Stimulated activated CD8-positive, alpha-beta memory T cell treated with anti-CD3 and anti-CD28 coated beads, Interleukin-7, amount 100 ng/mL, for 1 hour (primary cell): Measurements from ENCODE around the gene NOTUM.

Experiments
- DNase-seq, 2 donors: peaks; one replicate each; pipeline ENCODE4 v3.0.0-alpha.2; 2020; ENCODE audit warnings: low read depth in 2 of 2

Gene NOTUM

DNA sequence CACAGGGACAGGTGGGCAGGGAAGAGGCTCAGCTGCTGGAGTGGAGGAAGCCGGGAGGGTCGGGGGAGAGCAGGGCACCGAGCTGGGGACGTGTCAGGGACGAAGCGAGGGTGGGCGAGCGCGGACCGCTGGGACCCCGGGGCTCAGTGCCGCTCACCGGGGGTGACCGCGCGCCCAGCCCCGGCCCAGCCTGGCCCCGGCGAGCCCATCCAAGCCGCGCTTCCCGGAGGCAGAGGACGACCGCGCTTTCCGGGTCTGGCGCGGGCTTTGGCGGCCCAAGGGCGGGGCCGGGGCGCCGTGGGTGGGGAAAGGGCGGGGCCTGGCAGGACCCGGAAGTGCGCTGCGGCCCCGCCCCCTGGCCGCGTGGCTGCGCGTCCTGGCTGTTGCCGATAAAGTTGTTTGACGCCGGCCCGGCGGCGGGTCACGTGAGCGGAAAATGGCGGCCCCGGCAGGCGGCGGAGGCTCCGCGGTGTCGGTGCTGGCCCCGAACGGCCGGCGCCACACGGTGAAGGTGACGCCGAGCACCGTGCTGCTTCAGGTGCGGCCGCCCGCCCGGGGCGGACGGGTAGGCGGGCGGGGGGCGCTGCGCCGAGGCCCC lies 16.3 kb upstream of the NOTUM start, which contains the start of gene ASPSCR1:
ASPSCR1 (plus strand) TSS at position 419 of the 598 bp plus-strand sequence; CDS start at position 437, 18 bp downstream.
- DNase-seq: peak; percentile 78 to 81

DNA sequence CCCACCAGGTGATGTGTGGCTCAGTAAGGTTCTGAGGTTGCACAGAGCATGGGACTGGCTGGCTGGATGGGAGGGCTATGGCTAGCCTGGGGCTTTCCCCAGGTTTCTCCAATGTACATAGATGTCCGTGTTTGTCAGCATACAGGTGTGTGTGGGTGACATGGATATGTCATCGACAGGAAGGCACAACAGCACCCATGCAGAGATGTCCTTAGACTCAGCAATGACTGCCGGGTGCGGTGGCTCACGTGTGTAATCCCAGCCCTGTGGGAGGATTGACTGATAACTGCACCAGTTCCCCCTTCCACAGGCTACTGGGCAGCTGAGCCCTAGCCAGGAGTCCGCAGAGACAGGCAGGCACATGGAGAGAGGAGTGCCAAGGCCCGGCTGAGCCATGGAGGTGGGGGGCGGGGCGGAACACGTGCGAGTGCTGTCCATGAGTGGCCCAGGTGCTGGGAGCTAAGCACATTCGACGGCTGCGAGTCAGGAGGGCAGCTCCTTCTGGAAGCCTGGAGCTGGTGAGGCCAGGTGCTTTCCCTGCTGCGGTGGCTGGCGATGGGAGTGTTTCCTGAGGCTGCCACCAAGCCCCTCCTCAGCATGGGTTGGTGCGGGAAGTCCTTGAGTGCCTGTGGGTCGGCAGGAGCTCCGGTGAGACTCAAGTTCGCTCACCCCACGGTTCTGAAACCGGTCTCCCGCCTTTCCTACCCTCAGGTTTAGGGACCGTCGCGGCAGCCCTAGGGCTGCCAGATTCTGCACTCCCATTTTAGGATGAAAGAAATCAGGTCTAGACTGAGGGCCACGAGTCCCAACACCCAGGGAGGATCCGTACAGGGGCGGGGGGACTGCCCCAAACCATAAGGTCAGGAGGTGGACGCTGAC lies 15.6 kb upstream of the NOTUM start:
- DNase-seq: no peak

DNA sequence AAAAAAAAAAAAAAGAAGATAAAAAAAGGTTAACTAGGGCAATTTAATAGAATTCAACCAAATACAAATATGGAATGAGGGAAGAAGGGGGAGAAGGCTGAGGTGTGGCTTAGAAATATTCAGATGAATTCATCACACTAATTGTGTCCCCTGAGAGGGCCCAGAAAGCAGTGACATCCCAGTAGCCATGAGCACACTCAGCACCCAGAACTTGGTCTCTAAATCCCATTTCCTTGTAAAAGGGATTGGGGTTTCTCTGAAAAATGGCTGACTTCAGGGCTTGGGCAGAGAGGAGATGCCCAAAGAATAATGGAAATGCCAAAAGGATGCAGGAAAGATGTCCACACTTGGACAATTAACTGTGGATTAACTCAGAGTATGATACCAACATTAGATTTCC lies 12.4 kb upstream of the NOTUM start:
- no peak for DNase-seq

DNA sequence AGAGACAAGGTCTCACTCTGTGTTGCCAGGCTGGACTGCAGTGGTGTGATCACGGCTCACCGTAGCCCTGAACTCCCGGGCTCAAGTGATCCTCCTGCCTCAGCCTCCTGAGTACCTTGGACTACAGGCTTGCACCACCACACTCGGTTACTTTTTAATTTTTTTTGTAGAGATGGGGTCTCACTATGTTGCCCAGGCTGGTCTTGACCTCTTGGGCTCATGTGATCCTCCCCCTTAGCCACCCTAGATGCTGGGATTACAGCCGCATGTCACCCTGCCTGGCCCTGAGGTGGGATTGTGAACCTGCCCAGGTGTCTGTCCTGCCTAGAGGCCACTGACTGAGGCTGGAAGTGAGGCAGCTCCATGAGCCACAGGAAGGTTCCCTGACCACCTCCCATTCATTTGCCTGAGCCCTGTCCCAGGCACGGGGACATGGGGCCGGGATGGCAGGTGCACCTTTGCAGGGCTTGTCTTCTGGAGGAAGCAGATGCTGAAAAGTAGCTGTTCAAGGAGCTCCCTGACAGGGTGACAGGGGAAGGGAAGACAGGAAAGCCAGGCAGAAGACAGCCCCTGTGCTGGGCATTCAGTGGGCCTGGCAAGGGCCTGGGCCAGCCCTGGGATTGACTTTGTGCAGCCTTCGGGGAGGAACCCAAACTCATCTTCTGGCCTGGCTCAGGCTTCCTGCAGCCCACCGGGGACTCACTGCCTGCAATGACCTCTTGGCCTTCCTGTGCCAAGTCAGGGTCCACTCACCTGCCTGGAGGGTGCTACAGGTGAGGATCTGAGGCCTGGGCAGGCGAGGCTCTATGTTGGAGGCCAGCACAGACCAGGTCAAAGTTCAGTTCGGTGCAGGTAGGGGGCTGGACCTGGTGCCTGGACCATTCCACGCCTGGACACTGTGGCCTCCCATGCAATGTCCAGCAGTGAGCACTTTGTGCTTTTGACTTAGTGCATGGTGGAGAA lies 8.1 kb upstream of the NOTUM start:
- DNase-seq: no peak

DNA sequence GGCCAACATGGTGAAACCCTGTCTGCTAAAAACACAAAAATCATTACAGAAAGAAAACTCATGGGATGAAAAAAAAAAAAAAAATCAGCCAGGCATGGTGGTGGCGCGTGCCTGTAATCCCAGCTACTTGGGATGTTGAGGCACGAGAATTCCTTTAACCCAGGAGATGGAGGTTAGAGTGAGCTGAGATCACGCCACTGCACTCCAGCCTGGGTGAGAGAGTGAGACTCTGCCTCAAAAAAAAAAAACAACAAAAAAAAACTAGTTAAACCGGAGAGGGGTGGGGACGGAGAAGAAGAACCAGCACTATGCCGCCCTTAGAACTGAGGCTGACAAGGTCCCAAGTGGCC lies 7.4 kb upstream of the NOTUM start:
- DNase-seq: no peak

DNA sequence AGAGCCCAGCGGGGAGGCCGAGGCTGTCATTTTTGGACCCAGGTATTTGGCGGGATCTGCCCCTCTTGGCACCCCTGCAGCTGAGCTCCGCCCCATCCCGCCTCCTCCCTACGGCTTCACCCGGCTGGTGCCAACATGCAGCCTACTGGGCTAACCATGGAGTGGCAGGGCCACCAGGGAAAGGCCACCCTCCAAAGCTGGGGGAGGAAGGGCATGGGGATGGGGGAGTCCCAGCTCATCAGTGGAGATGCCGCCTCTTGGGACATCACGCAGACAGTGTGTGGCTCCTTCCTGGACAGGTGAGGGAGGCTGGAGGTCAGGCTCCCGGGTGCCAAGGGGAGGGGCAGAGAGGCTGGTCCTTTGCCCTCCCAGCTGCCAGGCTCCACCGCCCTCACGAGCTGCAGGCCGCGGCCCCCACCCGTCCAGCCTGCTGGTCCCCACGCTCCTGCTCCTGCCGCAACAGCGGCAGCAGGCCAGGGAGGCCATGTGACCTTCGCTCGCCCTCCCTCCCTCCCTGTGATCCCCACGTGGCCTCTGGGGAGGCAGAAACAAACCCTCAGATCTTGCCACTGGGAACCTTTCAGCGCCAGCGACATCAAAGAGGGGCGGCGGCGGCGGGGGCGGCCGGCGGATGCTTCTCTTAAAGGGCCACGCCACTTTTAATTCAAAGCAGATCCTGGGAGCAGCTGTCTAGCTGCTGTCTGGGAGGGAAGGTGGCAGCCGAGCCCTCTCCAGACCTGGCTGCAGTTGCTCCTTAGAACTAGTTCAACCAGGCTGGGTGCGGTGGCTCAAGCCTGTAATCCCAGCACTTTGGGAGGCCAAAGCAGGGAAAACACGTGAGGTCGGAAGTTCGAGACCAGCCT lies 6.8 kb upstream of the NOTUM start:
- DNase-seq: peak; percentile 60 to 72

DNA sequence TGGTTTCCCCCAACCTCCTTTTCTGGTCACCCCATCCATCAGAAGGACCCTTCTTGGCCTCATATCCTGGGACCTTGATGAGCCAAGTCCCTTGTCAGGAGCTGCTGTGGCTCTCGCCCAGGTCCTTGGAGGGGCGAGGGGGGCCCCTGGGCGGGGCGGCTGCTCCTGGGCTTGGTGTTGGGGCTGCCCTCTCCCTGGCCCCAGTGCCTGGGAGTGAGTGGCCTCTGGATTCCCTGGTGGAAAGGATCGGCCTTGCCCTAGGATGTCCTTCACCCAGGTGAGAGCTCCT lies 6.2 kb upstream of the NOTUM start:
- DNase-seq: no peak

DNA sequence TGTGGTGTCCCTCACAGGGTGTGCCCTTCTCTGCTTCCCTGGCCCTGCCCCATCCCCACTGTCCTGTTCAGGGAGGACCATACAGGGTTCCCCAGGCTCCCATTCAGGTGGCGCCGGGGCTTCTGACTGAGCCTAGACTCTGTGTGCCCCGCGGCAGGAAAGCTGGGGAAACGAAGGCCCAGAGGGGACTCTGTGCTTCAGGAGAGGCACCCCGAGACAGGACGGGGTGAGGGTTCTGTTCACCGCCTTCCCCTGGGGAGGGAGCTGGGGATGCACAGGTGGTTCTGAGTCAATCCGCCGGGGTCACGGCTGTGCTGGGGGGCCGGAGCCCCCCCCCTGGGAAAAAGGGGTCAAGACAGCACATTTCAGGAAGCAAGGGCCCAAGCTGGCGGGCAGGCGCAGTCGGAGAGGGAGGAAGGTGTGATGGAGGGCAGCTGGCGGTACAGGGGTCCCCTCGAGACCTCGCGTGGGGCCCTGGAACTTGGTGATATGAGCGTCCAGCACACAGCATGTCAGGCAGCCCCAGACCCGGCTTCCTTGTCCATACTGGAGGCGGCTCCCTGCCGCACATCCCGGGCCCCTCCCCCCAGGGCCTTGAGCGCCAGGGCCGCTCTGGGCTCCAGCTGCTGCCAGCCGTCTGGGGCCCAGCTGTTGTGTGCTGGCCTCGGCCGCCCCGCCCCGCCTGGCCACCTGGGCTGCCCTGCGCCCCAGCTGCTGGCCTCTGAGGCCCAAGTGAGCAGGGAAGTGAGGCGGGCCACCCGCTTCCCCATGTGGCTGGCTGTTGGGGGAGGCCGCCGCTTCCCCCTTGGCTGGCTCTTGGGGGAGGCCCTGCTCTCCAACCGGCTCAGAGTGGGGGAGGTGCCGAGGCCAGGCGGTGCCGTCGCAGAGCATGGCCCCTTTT lies 5.6 kb upstream of the NOTUM start:
- DNase-seq: no peak

DNA sequence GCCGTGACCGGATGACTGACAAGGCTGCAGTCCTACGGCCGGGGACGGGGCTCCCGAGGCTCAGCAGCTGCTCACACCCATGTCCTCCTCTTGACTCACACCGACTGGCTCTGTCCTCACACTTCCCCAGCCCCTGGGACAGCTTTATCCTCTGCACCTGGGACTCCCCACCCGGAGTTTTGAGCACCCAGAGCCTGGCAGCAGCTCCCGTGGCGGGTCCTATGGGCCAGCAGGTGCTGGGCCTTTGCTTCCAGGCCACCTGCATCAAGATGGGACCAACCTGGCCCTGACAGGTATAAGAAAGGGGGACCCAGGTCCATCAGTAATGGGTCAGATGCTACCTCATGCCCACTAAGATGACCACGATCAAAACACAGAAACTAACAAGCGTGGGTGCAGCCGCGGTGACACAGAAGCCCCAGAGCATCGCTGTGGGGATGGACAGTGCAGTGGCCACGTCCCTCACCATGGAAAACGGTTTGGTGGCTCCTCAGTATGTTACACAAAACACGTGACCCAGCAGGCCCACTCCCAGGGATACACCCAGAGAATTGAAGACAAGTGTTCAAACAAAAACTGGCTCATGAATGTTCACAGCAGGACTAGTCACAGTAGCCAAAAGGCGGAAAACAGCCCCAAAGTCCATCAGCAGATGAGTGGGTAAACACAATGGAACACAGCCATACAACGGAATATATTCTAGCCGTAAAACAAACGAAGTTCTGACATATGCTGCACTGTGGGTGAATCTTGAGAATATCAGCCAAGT lies 3.3 kb upstream of the NOTUM start:
- no peak for DNase-seq

DNA sequence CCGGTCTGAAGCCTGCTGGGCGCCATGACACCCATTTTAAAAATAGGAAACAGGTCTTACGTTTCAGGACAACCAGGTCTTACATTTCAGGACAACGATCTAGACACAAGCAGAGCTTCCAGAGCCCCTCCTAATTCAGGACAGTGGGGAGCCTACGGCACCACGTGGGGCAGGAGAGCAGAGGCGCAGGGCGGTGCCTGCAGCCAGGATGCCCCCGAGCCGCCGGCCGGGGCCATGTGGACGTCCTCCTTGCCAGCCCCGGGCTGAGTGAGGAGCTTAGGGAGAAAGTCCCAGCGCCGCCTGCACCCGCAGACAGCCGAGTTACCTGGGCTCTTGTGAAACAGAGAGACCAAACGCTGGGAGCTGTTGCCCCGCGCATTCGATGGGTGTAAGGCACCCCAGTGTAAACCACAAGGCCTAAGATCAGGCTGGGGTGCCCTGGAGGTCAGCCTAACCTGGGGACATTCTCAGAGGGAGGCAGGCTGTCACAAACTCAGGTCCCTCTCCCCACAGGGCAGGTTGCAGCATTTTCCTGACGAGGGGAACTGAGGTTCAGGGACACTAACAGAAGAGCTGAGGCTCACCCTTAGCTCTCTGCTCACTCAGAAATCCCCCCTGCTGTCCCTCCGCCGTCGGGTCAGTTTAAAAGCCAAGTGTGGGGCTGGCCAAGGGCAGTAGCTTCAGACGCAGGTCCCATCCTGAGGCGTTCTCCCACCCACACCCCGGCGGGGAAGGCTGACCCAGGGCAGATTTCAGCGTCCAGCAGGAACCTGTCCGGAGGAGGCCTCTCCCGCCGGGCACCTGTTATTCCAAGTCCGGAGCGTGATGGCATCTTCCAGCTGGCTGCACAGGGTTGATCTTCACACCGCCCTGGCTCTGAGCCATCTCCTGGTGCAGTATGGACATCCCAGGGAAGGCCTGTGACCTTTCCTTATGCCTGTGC lies 1.8 kb upstream of the NOTUM start:
- no peak for DNase-seq

DNA sequence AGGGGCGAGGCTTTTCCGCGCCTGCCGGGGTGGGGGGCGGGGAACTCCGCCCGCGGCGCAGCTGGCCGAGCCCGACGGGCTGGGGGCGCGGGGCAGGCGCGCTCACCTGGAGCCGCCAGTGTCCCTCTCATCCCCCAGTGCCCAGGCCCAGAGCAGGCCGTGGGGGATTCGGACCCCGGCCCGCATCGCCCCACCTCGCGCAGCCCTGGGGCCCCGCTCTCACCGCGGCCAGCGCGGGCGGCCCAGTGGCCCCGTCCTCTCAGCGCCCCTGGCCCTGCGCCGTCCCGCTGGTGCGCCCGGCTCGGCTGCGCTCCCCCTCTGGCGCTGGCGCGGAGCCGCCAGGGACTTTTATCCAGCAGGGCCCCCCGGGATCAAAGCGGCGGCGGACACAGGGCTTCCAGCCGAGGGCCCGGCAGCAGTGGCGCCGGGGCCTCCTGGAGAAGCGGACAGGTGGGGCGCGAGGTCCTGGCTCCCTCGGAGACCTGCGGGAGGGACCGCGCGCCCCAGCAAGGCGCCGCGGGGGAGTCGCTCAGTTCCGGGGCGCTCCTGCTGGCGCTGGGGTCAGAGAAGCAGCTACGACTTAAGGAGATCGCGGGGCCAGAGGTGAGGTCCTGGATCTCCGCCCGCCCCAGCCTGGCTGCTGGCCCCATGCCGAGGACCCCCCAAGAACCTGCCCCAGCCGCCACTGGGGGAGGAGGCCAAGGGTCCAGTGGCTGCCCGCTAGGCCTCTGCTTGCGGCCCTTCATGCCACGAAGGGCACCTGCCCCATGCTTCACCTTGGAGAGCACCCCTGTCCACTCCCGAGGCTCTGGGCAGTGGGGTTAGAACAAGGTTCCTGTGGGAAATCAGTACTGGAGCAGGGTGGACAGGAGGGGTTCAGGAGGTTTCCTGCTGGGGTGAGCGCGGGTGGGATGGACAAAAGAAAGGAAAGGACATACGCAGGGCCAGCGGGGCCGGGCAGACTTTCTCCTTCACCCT lies 823 bp upstream of the NOTUM start:
- DNase-seq: no peak

DNA sequence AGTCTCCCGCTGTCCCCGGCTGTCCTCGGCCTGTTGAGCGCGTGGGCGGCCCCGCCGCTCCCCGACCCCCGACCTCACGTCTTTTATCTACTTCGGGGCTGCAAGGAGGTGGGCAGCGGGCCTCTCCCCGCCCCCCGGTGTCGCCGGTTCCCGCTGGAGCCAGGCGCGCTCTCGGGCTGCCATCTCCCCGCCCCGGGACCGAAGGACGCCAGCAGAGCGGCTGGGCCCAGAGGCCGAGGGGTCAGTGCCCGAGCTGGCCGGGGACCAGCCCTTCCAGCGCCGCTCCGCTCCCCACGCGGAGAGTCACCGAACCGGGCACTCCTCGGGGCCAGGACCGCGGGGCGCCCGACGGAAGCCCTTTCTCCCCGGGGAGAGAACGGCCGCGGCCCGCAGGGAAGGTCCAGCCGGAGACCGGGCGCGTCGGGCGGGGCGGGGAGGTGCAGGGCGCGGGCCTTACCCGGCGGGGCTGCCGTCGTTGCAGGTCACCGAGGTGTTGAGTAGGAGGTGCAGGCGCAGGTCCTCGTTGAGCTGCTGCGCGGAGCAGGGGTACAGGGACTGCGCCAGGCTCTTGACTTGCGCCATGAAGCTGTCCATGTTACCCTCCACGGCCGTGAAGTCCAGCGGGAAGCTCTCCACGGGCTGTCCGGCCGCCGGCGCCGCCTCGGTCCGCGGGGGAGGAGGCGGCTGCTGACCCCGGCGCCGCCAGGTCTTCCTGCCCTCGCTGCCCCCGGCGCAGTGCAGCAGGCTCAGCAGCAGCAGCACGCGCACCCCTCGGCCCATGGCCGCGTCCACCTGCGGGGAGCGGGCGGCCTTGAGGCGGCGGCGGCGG lies 643 bp downstream of the NOTUM start:
- no peak for DNase-seq

DNA sequence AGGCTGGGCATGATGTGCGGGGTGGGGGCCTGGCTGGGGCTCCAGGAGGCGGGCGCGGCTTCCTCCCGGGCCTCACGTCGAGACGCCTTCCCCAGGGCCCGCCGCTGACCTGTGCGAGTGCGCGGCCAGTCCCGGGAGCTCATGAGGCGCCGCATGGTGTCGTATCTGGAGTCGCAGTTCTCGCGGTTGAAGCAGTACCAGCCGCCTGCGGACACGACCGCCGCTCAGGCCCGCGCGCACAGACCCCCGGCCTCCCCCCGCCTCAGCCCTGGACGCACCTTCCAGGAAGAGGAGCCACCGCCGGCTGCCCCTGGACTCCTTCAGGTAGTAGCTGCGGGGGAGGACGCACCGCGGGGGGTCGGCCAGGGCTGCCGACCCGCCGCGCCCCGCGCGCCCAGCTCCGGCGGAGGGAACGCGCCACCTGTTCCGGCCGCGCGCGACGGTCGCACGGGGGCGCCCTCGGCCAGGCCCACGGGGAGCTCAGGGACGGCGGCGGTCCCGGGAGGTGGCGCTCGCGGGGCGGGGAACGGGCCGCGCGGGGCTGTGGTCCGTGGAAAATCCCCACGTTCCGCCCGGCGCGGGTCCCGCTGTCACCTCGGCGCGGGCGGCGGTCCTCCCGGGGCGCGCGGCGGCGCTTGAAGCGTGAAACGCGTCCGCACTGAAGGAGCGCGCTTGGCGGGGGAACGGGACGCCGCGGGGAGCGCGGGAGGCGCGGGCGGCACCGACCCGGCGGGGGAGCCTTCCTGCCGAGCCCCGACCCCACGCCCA lies 1.4 kb downstream of the NOTUM start:
- peak; percentile 67 to 70 for DNase-seq

DNA sequence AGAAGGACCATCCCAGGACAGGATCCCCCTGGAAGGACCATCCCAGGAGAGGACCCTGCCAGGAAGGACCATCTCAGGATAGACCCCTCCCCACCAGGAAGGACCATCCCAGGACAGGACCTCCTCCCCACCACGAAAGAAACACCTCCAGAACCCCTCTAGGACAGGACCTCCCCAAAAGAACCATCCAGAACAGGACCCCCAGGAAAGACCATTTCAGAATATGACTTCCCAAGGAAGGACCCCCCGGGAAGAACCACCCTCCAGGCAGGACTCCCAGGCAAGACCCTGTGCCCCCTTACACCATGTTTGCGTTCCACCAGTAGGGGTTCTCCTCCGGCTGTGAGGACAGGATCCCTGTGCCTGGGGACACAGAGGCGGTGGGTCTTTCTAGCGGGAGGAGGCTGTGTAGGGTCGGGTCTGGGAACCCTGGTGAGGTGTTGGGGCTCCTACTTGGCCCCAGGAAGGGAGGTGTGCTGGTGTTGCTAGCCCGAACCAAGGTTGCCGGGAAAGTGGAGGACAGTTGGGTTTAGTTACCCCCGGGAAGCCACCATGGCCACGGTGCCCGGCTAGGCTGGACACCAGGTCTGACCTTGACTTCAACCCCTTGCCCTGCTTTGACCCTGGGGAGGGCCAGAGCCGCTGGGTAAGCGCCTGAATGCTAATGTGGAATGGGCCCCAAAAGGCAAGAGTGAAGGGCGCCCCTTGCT lies 2.2 kb downstream of the NOTUM start:
- DNase-seq: no peak
